ENCODE results near the gene ZNRD2.

Gene ZNRD2

GRCh38 chr11:65555693-65556231 lies 14.5 kb upstream of the ZNRD2 start:
- Histone ChIP-seq H3K18ac (ENCODE audit: low read length) (no peak overlapping the region), H4K8ac (ENCODE audit: low read depth, low read length) (no peak overlapping the region), H3K4ac (ENCODE audit: low read depth, low read length) (no peak overlapping the region), H3K14ac (ENCODE audit: low read length) (no peak overlapping the region), H3K27ac (ENCODE audit: low read depth, low read length) (no peak overlapping the region), H3K36me3 (ENCODE audit: control insufficient read depth in 1 of 2, insufficient read depth in 2 of 2, low read length in 2 of 2) (no peaks in the 10 kb centered on the region), H2BK5ac (ENCODE audit: low read depth, low read length, poor library complexity) (no peak overlapping the region), H3K79me2 (ENCODE audit: control insufficient read depth, insufficient read depth, low read length, poor library complexity) (peaks cover 6% of the 10 kb centered on the region), H2AFZ (ENCODE audit: insufficient read depth, low read length, poor library complexity) (no peak overlapping the region), H2BK120ac (ENCODE audit: insufficient read depth, low read length, poor library complexity) (no peak overlapping the region), H3K4me2 (ENCODE audit: low read length) (no peak overlapping the region), H4K12ac (ENCODE audit: low read depth, low read length) (no peak overlapping the region), H3K9me3 (ENCODE audit: insufficient read depth, low read depth, low read length) (no peaks in the 10 kb centered on the region), H3K4me1 (ENCODE audit: control insufficient read depth in 1 of 2, insufficient read depth in 2 of 2, low read length in 2 of 2) (peaks cover 39 to 50% of the 10 kb centered on the region in 2 experiments), H3K79me1 (ENCODE audit: low read length) (peaks cover 27% of the 10 kb centered on the region), H2AK5ac (ENCODE audit: low read length) (peak overlapping the region; percentile 35), H3K23ac (ENCODE audit: low read length) (no peak overlapping the region), H3K9ac (ENCODE audit: low read length) (no peak overlapping the region), H2BK12ac (ENCODE audit: low read length) (no peak overlapping the region), H3K27me3 (ENCODE audit: insufficient read depth, low read length) (no peaks in the 10 kb centered on the region), H3K4me3 (ENCODE audit: low read depth, low read length) (no peak overlapping the region), H4K91ac (ENCODE audit: low read depth, low read length) (peak overlapping the region; percentile 15)
- no CpG with 5 or more reads among the region's 6 CpGs for WGBS (ENCODE audit: extremely low coverage, insufficient coverage, insufficient read length)
- peak; percentile 65 to 70 for DNase-seq

GRCh38 chr11:65556470-65557279 lies 13.6 kb upstream of the ZNRD2 start:
- Histone ChIP-seq H3K9me3 (ENCODE audit: insufficient read depth, low read depth, low read length) (no peaks in the 10 kb centered on the region), H3K27ac (ENCODE audit: low read depth, low read length) (no peak overlapping the region), H3K79me2 (ENCODE audit: control insufficient read depth, insufficient read depth, low read length, poor library complexity) (peaks cover 6% of the 10 kb centered on the region), H2BK5ac (ENCODE audit: low read depth, low read length, poor library complexity) (no peak overlapping the region), H3K14ac (ENCODE audit: low read length) (no peak overlapping the region), H3K36me3 (ENCODE audit: control insufficient read depth in 1 of 2, insufficient read depth in 2 of 2, low read length in 2 of 2) (no peaks in the 10 kb centered on the region), H3K9ac (ENCODE audit: low read length) (no peak overlapping the region), H4K91ac (ENCODE audit: low read depth, low read length) (peak overlapping the region; percentile 87), H2BK12ac (ENCODE audit: low read length) (no peak overlapping the region), H3K4me3 (ENCODE audit: low read depth, low read length) (no peak overlapping the region), H3K4ac (ENCODE audit: low read depth, low read length) (no peak overlapping the region), H2BK120ac (ENCODE audit: insufficient read depth, low read length, poor library complexity) (peak overlapping the region; percentile 4), H2AFZ (ENCODE audit: insufficient read depth, low read length, poor library complexity) (no peak overlapping the region), H3K18ac (ENCODE audit: low read length) (no peak overlapping the region), H3K23ac (ENCODE audit: low read length) (no peak overlapping the region), H4K8ac (ENCODE audit: low read depth, low read length) (no peak overlapping the region), H3K27me3 (ENCODE audit: insufficient read depth, low read length) (no peaks in the 10 kb centered on the region), H2AK5ac (ENCODE audit: low read length) (no peak overlapping the region), H4K12ac (ENCODE audit: low read depth, low read length) (no peak overlapping the region), H3K4me1 (ENCODE audit: control insufficient read depth in 1 of 2, insufficient read depth in 2 of 2, low read length in 2 of 2) (peaks cover 40 to 50% of the 10 kb centered on the region in 2 experiments), H3K4me2 (ENCODE audit: low read length) (peak overlapping the region; percentile 62), H3K79me1 (ENCODE audit: low read length) (peaks cover 30% of the 10 kb centered on the region)
- WGBS (ENCODE audit: extremely low coverage, insufficient coverage, insufficient read length), result no CpG with 5 or more reads among the region's 12 CpGs
- peak in 1 of 2 donors; percentile 36 for DNase-seq

GRCh38 chr11:65557280-65558001 lies 12.8 kb upstream of the ZNRD2 start:
- peak overlapping the region; percentile 23 for H2AFZ ChIP-seq (ENCODE audit: insufficient read depth, low read length, poor library complexity)
- DNase-seq, result no peak
- H3K4me1 ChIP-seq (ENCODE audit: control insufficient read depth in 1 of 2, insufficient read depth in 2 of 2, low read length in 2 of 2), result peaks cover 40 to 50% of the 10 kb centered on the region in 2 experiments
- H3K27me3 ChIP-seq (ENCODE audit: insufficient read depth, low read length), result no peaks in the 10 kb centered on the region
- peak overlapping the region; percentile 4 for H2BK120ac ChIP-seq (ENCODE audit: insufficient read depth, low read length, poor library complexity)
- peak overlapping the region; percentile 74 for H3K14ac ChIP-seq (ENCODE audit: low read length)
- H4K12ac ChIP-seq (ENCODE audit: low read depth, low read length), result peak overlapping the region; percentile 31
- peak overlapping the region; percentile 66 for H2AK5ac ChIP-seq (ENCODE audit: low read length)
- peaks cover 30% of the 10 kb centered on the region for H3K79me1 ChIP-seq (ENCODE audit: low read length)
- H2BK12ac ChIP-seq (ENCODE audit: low read length), result peak overlapping the region; percentile 56
- peak overlapping the region; percentile 87 for H4K91ac ChIP-seq (ENCODE audit: low read depth, low read length)
- no peaks in the 10 kb centered on the region for H3K36me3 ChIP-seq (ENCODE audit: control insufficient read depth in 1 of 2, insufficient read depth in 2 of 2, low read length in 2 of 2)
- no peak overlapping the region for H3K4me3 ChIP-seq (ENCODE audit: low read depth, low read length)
- H3K4ac ChIP-seq (ENCODE audit: low read depth, low read length), result peak overlapping the region; percentile 28
- no peak overlapping the region for H2BK5ac ChIP-seq (ENCODE audit: low read depth, low read length, poor library complexity)
- peak overlapping the region; percentile 73 for H3K27ac ChIP-seq (ENCODE audit: low read depth, low read length)
- H3K9me3 ChIP-seq (ENCODE audit: insufficient read depth, low read depth, low read length), result no peaks in the 10 kb centered on the region
- H3K79me2 ChIP-seq (ENCODE audit: control insufficient read depth, insufficient read depth, low read length, poor library complexity), result peaks cover 6% of the 10 kb centered on the region
- peak overlapping the region; percentile 82 for H4K8ac ChIP-seq (ENCODE audit: low read depth, low read length)
- peak overlapping the region; percentile 48 for H3K18ac ChIP-seq (ENCODE audit: low read length)
- no CpG with 5 or more reads among the region's 47 CpGs for WGBS (ENCODE audit: extremely low coverage, insufficient coverage, insufficient read length)
- H3K23ac ChIP-seq (ENCODE audit: low read length), result no peak overlapping the region
- H3K4me2 ChIP-seq (ENCODE audit: low read length), result peak overlapping the region; percentile 62
- no peak overlapping the region for H3K9ac ChIP-seq (ENCODE audit: low read length)

All from trophoblast cell (in vitro differentiated cells and primary cell).